Lung microvascular endothelial cell (primary cell): ENCODE measurements around the gene CHN2. TPM values are rescaled to one million over a fixed set of nuclear protein-coding genes. Genes with fewer than 3 reads are reported as not detected.

ENCODE experiments used
- total RNA-seq: library from RNA; depleted of rRNA; stranded (reverse); fragments of >200 nt; gene quantifications from 2 replicates; pipeline ENCODE4 v1.2.1, GENCODE V29; 2014

The CHN2 gene
- total RNA-seq, 1 donor from 2014 or later = 0.79 TPM

Other genes starting within 250 kb of the CHN2 start
- gene TRIL, start 236.4 kb upstream of the CHN2 start, total RNA-seq = 15.0 and 83.9 TPM in 2 replicates
- 0.22 and 0.40 TPM in 2 replicates for gene CPVL, start 48.2 kb upstream of the CHN2 start, total RNA-seq